MCF 10A (cell line): ENCODE data around the gene PCK1. TPM values are rescaled to one million over a fixed set of nuclear protein-coding genes. Genes with fewer than 3 reads are reported as not detected.

Experiments used
- BruUV-seq: library from RNA; stranded (reverse); fragments of 400-500 nt; replicated peaks from 2 replicates; lab custom pipeline; 2021; lab: Mats Ljungman, UMichigan
- CTCF ChIA-PET: fragments of 300-600 bp; sonication (Branson Sonifier 250); formaldehyde crosslinking; extraction: SDS; loops from one replicate; lab custom pipeline; 2021; ENCODE audit warnings: antibody characterized with exemption, inconsistent platforms; lab: Yijun Ruan, JAX
- POLR2A ChIA-PET: fragments of 300-600, 350-650 bp; sonication (Branson Sonifier 250); formaldehyde crosslinking; extraction: SDS; loops from one replicate; lab custom pipeline; 2020; ENCODE audit warnings: antibody characterized with exemption, inconsistent platforms; lab: Yijun Ruan, JAX
- DNase-seq: peaks from one replicate; pipeline ENCODE4 v3.0.0-alpha.2; 2018; ENCODE audit not compliant: unreplicated experiment
- H3K27ac Mint-ChIP-seq: one replicate; pipeline ENCODE4 v1.8.0; 2022; ENCODE audit warnings: mild to moderate bottlenecking, low read depth, mixed read lengths; ENCODE audit not compliant: unreplicated experiment
- H3K27me3 Mint-ChIP-seq: one replicate; pipeline ENCODE4 v1.8.0; 2022; ENCODE audit warnings: mixed read lengths; ENCODE audit not compliant: insufficient read depth, unreplicated experiment
- H3K36me3 Mint-ChIP-seq: one replicate; pipeline ENCODE4 v1.8.0; 2022; ENCODE audit warnings: mild to moderate bottlenecking, moderate library complexity, mixed read lengths; ENCODE audit not compliant: insufficient read depth, unreplicated experiment
- H3K4me1 Mint-ChIP-seq: one replicate; pipeline ENCODE4 v1.8.0; 2022; ENCODE audit warnings: mixed read lengths; ENCODE audit not compliant: insufficient read depth, unreplicated experiment
- H3K4me3 Mint-ChIP-seq: one replicate; pipeline ENCODE4 v1.8.0; 2022; ENCODE audit warnings: mild to moderate bottlenecking, moderate library complexity, mixed read lengths; ENCODE audit not compliant: unreplicated experiment
- H3K9me3 Mint-ChIP-seq: one replicate; pipeline ENCODE4 v1.8.0; 2022; ENCODE audit warnings: mixed read lengths; ENCODE audit not compliant: unreplicated experiment
- intact Hi-C: fragments of 100-400 bp; cut with micrococcal nuclease; formaldehyde crosslinking; loops from 2 replicates; pipeline ENCODE4 v1.14.1; 2022
- total RNA-seq: library from RNA; stranded (reverse); gene quantifications from 2 replicates; pipeline ENCODE4 v1.2.3, GENCODE V29; 2022
- TF ChIP-seq, protein P1 (sequence below): fragments of 200-600 bp; IDR thresholded peaks from one replicate; pipeline ENCODE4 v1.8.0; 2022; ENCODE audit warnings: antibody characterized with exemption, mild to moderate bottlenecking; ENCODE audit not compliant: unreplicated experiment

PCK1 gene
- total RNA-seq, 1 experiment from 2014 or later, result not detected

DNA sequence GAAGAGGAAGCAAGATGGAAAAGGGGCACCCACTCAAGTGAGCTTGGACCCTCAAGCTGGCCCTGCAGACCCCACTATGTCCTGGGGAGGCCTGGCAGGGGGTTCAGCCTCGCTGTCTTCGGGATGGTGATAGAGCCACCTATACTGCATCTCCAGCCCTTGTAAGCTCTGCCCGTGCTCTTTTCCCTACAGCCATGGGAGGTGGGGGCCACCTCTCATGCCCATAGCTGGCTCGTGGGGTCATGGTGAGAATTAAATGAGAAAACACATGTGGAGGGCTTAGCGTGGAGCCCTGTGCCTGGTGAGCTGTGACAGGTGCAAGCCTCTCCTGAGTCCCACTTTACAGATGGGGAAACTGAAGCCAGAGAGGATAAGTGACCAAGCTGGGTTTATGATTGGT lies 27.7 kb downstream of the PCK1 start:
- intact Hi-C loops, result no loop called here
- peaks cover 74% of the 10 kb centered on the region for H3K27me3 Mint-ChIP-seq
- TF ChIP-seq, protein P1, sequence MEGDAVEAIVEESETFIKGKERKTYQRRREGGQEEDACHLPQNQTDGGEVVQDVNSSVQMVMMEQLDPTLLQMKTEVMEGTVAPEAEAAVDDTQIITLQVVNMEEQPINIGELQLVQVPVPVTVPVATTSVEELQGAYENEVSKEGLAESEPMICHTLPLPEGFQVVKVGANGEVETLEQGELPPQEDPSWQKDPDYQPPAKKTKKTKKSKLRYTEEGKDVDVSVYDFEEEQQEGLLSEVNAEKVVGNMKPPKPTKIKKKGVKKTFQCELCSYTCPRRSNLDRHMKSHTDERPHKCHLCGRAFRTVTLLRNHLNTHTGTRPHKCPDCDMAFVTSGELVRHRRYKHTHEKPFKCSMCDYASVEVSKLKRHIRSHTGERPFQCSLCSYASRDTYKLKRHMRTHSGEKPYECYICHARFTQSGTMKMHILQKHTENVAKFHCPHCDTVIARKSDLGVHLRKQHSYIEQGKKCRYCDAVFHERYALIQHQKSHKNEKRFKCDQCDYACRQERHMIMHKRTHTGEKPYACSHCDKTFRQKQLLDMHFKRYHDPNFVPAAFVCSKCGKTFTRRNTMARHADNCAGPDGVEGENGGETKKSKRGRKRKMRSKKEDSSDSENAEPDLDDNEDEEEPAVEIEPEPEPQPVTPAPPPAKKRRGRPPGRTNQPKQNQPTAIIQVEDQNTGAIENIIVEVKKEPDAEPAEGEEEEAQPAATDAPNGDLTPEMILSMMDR, result no peak
- POLR2A ChIA-PET, result no interaction called here
- H3K27ac Mint-ChIP-seq, result no peak overlapping the region
- no peak for DNase-seq
- no peaks in the 10 kb centered on the region for H3K9me3 Mint-ChIP-seq
- no TSS peak for BruUV-seq
- CTCF ChIA-PET, result interaction anchor here (0.6 to 1.6 kb wide), 7 partner anchors 8 to 780 kb away, joined by 3 to 7 read pairs (median 3); no protein-coding TSS in a partner anchor
- H3K4me1 Mint-ChIP-seq, result peaks cover 4% of the 10 kb centered on the region
- no peaks in the 10 kb centered on the region for H3K36me3 Mint-ChIP-seq
- no peak overlapping the region for H3K4me3 Mint-ChIP-seq

DNA sequence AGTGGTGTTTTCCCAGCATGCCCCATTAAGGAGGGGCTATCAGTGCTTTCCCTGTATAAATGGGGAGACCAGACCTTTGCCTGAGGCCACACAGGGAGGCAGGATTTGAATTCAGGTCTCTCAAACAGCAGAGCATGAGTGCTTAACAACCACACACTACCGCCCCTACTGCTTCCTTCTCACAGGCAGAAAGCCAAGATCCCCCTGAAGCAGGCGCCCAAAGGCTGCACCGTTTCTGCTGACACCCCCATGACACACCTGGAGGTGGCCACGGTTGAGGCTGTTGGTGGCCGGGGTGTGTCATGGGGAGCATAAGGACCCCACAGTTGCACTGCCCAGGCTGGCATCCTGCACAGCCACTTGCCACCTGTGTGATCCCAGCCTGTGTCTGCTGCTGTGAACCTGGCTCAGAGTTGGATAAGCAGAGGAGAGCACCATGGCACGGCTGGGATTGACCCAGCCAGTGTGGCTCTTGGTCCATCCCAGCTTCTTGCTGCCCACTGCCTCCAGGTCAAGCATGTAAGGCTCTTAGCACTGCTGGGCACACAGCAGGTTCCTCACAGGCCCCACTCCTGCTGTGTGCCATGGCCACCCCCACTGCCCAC lies 28.3 kb downstream of the PCK1 start:
- Mint-ChIP-seq H3K9me3 (no peaks in the 10 kb centered on the region), H3K4me1 (peaks cover 5% of the 10 kb centered on the region), H3K27ac (no peak overlapping the region), H3K27me3 (peaks cover 73% of the 10 kb centered on the region), H3K4me3 (no peak overlapping the region), H3K36me3 (no peaks in the 10 kb centered on the region)
- DNase-seq, result no peak
- BruUV-seq, result no TSS peak
- intact Hi-C loops, result no loop called here
- CTCF ChIA-PET, result interaction anchor here (0.6 to 4.6 kb wide), 8 partner anchors 8 to 622 kb away, joined by 3 to 63 read pairs (median 4); no protein-coding TSS in a partner anchor
- POLR2A ChIA-PET, result interaction anchor here (0.6 kb wide), 1 partner anchor 75 kb away, joined by 3 read pairs; no protein-coding TSS in a partner anchor
- TF ChIP-seq, protein P1, result no peak

DNA sequence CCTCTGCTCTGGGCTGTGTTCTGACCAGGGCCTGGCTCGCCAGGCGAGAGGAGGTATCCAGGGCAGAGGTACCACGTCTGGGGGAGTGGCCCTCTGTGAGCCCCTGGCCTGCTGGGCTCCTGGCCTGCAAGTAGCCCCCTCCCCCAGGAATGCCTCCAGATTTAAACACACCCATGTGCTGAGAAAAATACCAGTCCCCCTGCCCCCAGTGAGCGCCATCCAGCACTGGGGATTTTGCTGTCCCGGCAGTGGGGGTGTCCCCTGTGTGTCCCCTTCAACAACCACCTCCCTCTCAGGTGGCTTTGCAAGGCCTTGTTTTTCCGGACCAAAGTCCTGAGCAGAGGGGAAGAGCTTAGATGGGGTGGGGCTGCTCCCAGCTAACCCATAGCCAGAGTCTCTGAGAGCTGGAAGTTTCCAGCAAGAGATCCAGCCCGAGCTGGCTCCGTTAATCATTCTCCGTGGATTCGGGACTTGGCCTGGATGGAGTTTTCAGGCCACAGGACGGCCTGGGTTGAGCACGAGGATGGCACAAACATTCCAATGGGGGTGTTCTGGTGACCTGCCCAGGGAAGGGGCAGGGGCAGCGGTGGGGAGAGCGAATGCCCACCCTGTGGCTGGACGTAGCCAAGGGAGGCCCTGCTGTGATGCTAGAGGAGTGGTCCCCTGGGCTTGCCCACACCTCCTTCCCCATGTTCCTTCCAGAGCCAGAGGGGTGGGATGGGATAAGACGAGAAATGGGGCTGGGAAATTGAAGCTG lies 29.0 kb downstream of the PCK1 start:
- TF ChIP-seq, protein P1, result no peak
- BruUV-seq, result no TSS peak
- peaks cover 5% of the 10 kb centered on the region for H3K4me1 Mint-ChIP-seq
- peaks cover 66% of the 10 kb centered on the region for H3K27me3 Mint-ChIP-seq
- no peak for DNase-seq
- ChIA-PET POLR2A (no interaction called here), CTCF (interaction anchor here (0.6 to 4.6 kb wide), 6 partner anchors 12 to 622 kb away, joined by 3 to 63 read pairs (median 4); no protein-coding TSS in a partner anchor)
- H3K4me3 Mint-ChIP-seq, result no peak overlapping the region
- intact Hi-C loops, result no loop called here
- H3K9me3 Mint-ChIP-seq, result no peaks in the 10 kb centered on the region
- no peak overlapping the region for H3K27ac Mint-ChIP-seq
- no peaks in the 10 kb centered on the region for H3K36me3 Mint-ChIP-seq

DNA sequence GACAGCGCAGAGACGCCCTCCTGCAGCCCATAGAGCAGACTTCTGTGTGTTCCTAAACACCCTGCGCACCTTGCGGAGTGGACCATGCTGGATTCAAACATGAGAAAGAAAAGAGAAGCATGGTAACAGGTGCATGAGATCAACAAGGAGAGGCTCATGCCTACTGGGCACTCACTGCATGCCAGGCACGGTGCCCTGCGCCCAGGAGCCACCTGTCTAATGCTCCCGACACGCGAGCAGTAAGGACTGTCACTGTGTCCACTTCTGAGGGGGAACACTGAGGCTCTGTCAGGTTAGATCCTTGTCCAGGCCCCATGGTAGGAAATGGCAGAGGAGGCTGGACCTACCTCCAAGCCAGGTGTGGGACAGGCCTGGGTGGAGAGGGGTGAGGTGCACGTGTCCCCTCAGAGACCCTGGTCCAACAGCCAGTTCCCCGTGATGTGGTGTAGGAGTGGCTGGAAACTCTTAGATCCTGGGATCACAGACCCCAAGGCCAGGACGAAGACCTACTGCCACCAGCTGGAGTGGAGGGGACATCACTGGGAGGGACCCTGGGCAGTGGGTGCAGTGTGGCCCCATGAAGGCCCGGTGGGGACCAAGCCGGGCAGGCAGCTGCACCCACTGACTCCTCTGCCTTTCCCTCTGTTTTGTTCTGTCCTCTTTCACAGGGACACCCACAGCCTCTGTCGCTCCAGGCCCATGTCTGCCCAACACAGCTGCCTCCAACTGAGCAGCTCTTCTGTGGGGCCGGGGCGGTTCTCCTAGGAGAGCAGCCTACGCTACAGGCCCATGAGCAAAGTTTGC lies 29.8 kb downstream of the PCK1 start:
- no peaks in the 10 kb centered on the region for H3K36me3 Mint-ChIP-seq
- H3K27me3 Mint-ChIP-seq, result peaks cover 58% of the 10 kb centered on the region
- no peak for DNase-seq
- no peak overlapping the region for H3K27ac Mint-ChIP-seq
- TF ChIP-seq, protein P1, result no peak
- CTCF ChIA-PET, result interaction anchor here (0.5 to 9.2 kb wide), 13 partner anchors 11 to 1905 kb away, joined by 3 to 131 read pairs (median 3); no protein-coding TSS in a partner anchor
- intact Hi-C loops, result no loop called here
- POLR2A ChIA-PET, result no interaction called here
- peaks cover 5% of the 10 kb centered on the region for H3K4me1 Mint-ChIP-seq
- no peak overlapping the region for H3K4me3 Mint-ChIP-seq
- H3K9me3 Mint-ChIP-seq, result no peaks in the 10 kb centered on the region
- BruUV-seq, result no TSS peak
